ENCODE measurements around the gene VAX1.

DNA sequence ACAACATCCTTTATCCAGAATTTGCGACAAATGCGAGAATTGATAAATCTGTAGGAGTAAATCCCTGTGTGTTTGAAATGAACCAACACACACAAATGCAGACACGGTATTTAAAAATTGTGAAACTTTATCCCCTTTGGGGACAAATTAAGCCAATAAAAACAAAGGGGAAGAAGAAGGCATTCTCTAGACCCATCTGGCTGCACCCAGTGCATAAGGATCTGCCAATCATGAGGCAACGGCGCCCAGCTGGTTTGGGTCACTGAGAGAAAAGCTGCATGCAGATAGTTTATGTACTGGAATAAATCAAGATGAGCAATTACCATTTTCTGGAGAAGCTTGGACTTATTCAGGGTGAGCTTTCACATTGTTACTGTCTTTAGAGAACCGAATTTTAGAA, 45.7 kb downstream of the VAX1 start:
- TF ChIP-seq, protein P1, sequence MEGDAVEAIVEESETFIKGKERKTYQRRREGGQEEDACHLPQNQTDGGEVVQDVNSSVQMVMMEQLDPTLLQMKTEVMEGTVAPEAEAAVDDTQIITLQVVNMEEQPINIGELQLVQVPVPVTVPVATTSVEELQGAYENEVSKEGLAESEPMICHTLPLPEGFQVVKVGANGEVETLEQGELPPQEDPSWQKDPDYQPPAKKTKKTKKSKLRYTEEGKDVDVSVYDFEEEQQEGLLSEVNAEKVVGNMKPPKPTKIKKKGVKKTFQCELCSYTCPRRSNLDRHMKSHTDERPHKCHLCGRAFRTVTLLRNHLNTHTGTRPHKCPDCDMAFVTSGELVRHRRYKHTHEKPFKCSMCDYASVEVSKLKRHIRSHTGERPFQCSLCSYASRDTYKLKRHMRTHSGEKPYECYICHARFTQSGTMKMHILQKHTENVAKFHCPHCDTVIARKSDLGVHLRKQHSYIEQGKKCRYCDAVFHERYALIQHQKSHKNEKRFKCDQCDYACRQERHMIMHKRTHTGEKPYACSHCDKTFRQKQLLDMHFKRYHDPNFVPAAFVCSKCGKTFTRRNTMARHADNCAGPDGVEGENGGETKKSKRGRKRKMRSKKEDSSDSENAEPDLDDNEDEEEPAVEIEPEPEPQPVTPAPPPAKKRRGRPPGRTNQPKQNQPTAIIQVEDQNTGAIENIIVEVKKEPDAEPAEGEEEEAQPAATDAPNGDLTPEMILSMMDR (IDR thresholded peaks at IDR 0.05; ENCODE audit: low read depth, low read length, poor library complexity, severe bottlenecking), result no peak
- no peak for TF ChIP-seq EZH2phosphoT487 (IDR thresholded peaks at IDR 0.05; ENCODE audit: borderline replicate concordance, low read length)

Measured in DOHH2 (cell line).